Thyroid gland (tissue), 4 donors: ENCODE measurements around the gene ADGRG7. TPM values are rescaled to one million over a fixed set of nuclear protein-coding genes. Genes with fewer than 3 reads are reported as not detected.

Experiments used
- DNase-seq, 2 donors: peaks; one replicate each; pipeline ENCODE4 v3.0.0-alpha.2; 2019
- H3K27ac ChIP-seq, 3 donors: fragments of 200-600 bp; sonication (generic); 1 replicate in 2 of 3; 2 replicates in 1 of 3; pipeline ENCODE4 v1.5.1; 2016 to 2019; ENCODE audit warnings: mild to moderate bottlenecking in 1 of 3, moderate library complexity in 1 of 3
- H3K27me3 ChIP-seq: fragments of 200-600 bp; sonication (generic); one replicate; pipeline ENCODE4 v1.5.1; 2019
- H3K36me3 ChIP-seq, 2 donors: fragments of 200-600 bp; sonication (generic); one replicate each; pipeline ENCODE4 v1.5.1; 2016 to 2019
- H3K4me1 ChIP-seq, 2 donors: fragments of 200-600 bp; sonication (generic); one replicate each; pipeline ENCODE4 v1.5.1; 2017 to 2019
- H3K4me3 ChIP-seq, 3 donors: fragments of 200-600 bp; sonication (generic); replicated peaks in 1 of 3; 1 replicate in 2 of 3; 2 replicates in 1 of 3; pipeline ENCODE4 v1.5.1; 2016; ENCODE audit warnings: mild to moderate bottlenecking in 1 of 3
- H3K9me3 ChIP-seq: fragments of 200-600 bp; sonication (generic); one replicate; pipeline ENCODE4 v1.5.1; 2017
- POLR2A ChIP-seq, 2 donors: fragments of 450-650 bp; IDR thresholded peaks; one replicate each; pipeline ENCODE4 v1.6.1; 2017; ENCODE audit warnings: antibody characterized with exemption in 2 of 2, mild to moderate bottlenecking in 2 of 2, moderate library complexity in 1 of 2
- WGBS, 2 donors: methylation state at CpG; one replicate each; pipeline ENCODE4 v1.1.5; 2017; 5-methylcytosine and 5-hydroxymethylcytosine counted together
- intact Hi-C: fragments of 100-400 bp; cut with DNase I; formaldehyde crosslinking; loops from one replicate; pipeline ENCODE4 v1.15.1; 2023
- total RNA-seq, 4 donors: library from RNA; depleted of rRNA; stranded (reverse); fragments of >200 nt; gene quantifications; one replicate each; pipeline ENCODE4 v1.2.3, GENCODE V29; 2016
- TF ChIP-seq, protein P1 (sequence below), 6 experiments: fragments of 200-600 bp in 3 of 6; fragments of 450-650 bp in 3 of 6; sonication (generic) in 3 of 6; IDR thresholded peaks; one replicate each; pipeline ENCODE4 v1.5.1; 2016 to 2019; ENCODE audit warnings: antibody characterized with exemption in 6 of 6, mild to moderate bottlenecking in 2 of 6, inconsistent platforms in 1 of 6, moderate library complexity in 1 of 6

The ADGRG7 gene
- total RNA-seq, 4 donors from 2014 or later: not detected

DNA sequence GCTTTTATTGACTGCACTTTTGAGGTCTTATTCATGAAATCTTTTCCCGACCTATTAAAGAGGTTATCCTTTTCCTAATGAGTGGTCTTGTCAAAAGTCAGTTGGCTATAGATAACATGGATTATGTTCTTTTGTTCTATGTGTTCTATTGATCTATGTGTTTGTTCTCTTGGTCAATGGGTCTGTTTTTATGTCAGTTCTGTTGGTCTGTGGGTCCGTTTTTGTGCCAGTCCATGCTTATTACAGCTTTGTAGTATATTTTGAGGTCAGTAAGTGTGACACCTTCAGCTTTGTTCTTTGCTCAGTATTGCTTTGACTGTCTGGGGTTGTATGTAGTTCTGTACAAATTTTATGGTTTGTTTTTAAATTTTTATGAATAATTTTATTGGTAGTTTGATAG is 107.7 kb downstream of the ADGRG7 start:
- DNase-seq: no peak
- Histone ChIP-seq H3K4me1 (peaks cover 11 to 23% of the 10 kb centered on the region in 2 donors), H3K27me3 (no peaks in the 10 kb centered on the region), H3K36me3 (peaks cover 14 to 23% of the 10 kb centered on the region in 2 donors), H3K27ac (no peak overlapping the region), H3K4me3 (no peak overlapping the region), H3K9me3 (no peaks in the 10 kb centered on the region)
- 95% methylated on average over 2 of the region's 2 CpGs for WGBS, 2 donors
- intact Hi-C loops: no loop called here
- TF ChIP-seq POLR2A (IDR thresholded peaks at IDR 0.05): no peak
- TF ChIP-seq, protein P1, sequence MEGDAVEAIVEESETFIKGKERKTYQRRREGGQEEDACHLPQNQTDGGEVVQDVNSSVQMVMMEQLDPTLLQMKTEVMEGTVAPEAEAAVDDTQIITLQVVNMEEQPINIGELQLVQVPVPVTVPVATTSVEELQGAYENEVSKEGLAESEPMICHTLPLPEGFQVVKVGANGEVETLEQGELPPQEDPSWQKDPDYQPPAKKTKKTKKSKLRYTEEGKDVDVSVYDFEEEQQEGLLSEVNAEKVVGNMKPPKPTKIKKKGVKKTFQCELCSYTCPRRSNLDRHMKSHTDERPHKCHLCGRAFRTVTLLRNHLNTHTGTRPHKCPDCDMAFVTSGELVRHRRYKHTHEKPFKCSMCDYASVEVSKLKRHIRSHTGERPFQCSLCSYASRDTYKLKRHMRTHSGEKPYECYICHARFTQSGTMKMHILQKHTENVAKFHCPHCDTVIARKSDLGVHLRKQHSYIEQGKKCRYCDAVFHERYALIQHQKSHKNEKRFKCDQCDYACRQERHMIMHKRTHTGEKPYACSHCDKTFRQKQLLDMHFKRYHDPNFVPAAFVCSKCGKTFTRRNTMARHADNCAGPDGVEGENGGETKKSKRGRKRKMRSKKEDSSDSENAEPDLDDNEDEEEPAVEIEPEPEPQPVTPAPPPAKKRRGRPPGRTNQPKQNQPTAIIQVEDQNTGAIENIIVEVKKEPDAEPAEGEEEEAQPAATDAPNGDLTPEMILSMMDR (IDR thresholded peaks at IDR 0.05): no peak

DNA sequence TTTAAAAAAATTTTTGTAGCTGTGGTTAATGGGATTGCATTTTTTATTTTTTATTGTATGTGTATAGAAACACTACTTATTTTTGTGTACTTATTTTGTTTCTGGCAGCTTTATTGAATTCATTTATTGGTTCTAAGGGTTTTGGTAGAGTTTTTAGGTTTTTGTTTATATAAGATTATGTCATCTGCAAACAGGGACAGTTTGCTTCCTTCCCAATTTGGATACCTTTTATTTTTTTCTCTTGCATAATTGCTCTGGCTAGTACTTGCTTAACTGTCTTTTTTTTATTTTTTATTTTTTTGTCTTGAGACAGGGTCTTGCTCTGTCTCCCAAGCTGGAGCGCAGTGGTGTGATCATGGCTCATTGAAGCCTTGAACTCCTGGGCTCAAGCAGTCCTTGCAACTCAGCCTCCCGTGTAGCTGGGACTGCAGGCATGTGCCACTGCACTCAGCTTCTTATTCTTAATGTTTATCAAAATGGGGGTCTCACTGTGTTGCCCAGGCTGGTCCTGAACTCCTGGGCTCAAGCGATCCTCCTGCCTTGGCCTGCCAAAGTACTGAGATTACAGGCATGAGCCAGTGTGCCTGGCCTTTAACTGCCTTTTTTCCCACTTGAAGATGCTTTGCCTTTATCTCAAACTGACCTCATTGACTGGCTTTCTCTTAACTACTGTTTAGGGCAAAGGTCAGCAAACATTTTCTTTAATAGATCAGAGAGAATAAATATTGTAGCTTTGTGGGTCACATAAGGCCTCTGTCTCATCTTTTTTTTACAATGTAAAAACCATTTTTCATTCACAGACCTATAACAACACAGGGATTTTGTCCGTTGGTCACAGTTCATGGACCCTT is 108.5 kb downstream of the ADGRG7 start:
- intact Hi-C loops: no loop called here
- peaks cover 16 to 23% of the 10 kb centered on the region in 2 donors for H3K36me3 ChIP-seq
- TF ChIP-seq, protein P1 (IDR thresholded peaks at IDR 0.05): no peak
- TF ChIP-seq POLR2A (IDR thresholded peaks at IDR 0.05): no peak
- H3K9me3 ChIP-seq: no peaks in the 10 kb centered on the region
- no peak for DNase-seq
- H3K4me1 ChIP-seq: peaks cover 5 to 16% of the 10 kb centered on the region in 2 donors
- 97 to 99% methylated on average over 4 of the region's 4 CpGs for WGBS, 2 donors
- H3K27me3 ChIP-seq: no peaks in the 10 kb centered on the region
- no peak overlapping the region for H3K27ac ChIP-seq
- no peak overlapping the region for H3K4me3 ChIP-seq

DNA sequence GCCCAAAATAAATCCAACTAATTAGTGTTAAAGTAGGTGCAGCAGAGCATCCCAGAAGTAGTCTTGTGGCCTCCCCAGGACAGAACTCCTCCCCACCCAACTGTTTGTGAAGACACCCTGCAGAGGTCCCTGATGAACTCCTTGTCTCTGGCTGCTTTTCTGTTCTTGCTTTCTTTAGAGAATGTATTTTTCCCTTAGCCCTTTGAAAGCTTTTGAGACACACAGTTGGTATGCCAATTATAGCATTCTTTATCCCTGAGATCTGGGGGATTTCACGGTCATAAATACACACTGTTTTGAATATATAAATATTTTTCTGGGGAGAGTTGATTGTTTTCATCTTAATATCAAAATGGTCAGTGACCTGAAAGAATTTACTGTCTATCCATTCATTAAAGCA is 109.7 kb downstream of the ADGRG7 start:
- no peaks in the 10 kb centered on the region for H3K27me3 ChIP-seq
- no peak for DNase-seq
- no peak overlapping the region for H3K4me3 ChIP-seq
- H3K36me3 ChIP-seq: peaks cover 12 to 19% of the 10 kb centered on the region in 2 donors
- WGBS, 2 donors: 43 to 50% methylated on average over 1 of the region's 1 CpG
- intact Hi-C loops: no loop called here
- TF ChIP-seq, protein P1 (IDR thresholded peaks at IDR 0.05): no peak
- TF ChIP-seq POLR2A (IDR thresholded peaks at IDR 0.05): no peak
- H3K9me3 ChIP-seq: no peaks in the 10 kb centered on the region
- H3K4me1 ChIP-seq: peaks cover 5 to 13% of the 10 kb centered on the region in 2 donors
- no peak overlapping the region for H3K27ac ChIP-seq

DNA sequence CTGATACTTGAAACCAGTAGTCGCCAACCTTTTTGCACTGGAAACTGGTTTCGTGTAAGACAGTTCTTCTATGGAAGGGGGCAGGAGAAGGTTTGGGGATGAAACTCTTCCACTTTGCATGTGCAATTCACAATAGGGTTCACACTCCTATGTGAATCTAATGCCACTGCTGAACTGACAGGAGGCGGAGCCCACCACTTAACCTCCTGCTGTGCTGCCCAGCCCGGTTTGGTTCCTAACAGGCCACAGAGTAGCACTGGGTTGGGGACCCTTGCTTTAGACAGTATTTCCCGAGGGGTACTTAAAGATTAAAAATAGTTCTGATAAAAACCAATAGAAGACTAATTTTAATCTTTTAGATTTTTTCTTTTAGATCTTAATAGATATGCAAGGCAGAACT is 111.0 kb downstream of the ADGRG7 start:
- peaks cover 5 to 8% of the 10 kb centered on the region in 2 donors for H3K4me1 ChIP-seq
- no peak overlapping the region for H3K4me3 ChIP-seq
- intact Hi-C loops: no loop called here
- H3K9me3 ChIP-seq: no peaks in the 10 kb centered on the region
- DNase-seq: no peak
- H3K27ac ChIP-seq: no peak overlapping the region
- no peaks in the 10 kb centered on the region for H3K27me3 ChIP-seq
- 78 to 83% methylated on average over 5 of the region's 5 CpGs for WGBS, 2 donors
- H3K36me3 ChIP-seq: peaks cover 7 to 11% of the 10 kb centered on the region in 2 donors
- TF ChIP-seq, protein P1 (IDR thresholded peaks at IDR 0.05): no peak
- TF ChIP-seq POLR2A (IDR thresholded peaks at IDR 0.05): no peak

DNA sequence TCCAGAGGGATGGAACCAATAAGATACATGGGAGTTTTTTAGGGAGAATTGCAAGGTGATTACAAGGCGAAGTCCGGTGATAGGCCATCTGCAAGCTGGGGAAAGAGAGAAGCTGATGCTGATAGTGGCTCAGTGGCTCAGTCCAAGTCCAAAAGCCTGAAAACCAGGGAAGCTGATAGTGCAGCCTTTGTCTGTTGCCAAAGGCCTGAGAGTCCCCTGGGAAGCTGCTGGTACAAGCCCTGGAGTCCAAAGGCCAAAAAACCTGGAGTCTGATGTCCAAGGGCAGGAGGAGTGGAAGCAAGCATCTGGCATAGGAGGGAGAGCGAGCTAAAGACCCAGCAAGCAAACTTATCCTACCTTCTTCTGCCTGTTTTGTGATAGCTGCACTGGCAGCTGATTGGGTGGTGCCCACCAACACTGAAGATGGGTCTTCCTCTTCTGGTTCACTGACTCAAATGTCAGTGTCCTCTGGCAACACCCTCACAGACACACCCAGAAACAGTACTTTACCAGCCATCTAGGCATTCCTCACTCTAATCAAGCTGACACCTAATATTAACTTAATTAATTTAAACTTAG is 116.6 kb downstream of the ADGRG7 start:
- Histone ChIP-seq H3K9me3 (no peaks in the 10 kb centered on the region), H3K27me3 (no peaks in the 10 kb centered on the region), H3K27ac (no peak overlapping the region), H3K36me3 (peaks cover 5 to 18% of the 10 kb centered on the region in 2 donors), H3K4me1 (peaks cover 3 to 4% of the 10 kb centered on the region in 2 donors), H3K4me3 (no peak overlapping the region)
- TF ChIP-seq POLR2A (IDR thresholded peaks at IDR 0.05): no peak
- TF ChIP-seq, protein P1 (IDR thresholded peaks at IDR 0.05): no peak
- DNase-seq: no peak
- intact Hi-C loops: no loop called here
- WGBS, 2 donors: 96 to 98% methylated on average over 3 of the region's 3 CpGs
